NCI-H2196 (cell line): ENCODE measurements around the gene RANBP3L.

Experiments used
- DNase-seq: peaks from one replicate; lab custom pipeline; 2025; ENCODE audit not compliant: unreplicated experiment; lab: John Stamatoyannopoulos, UW

RANBP3L gene

DNA sequence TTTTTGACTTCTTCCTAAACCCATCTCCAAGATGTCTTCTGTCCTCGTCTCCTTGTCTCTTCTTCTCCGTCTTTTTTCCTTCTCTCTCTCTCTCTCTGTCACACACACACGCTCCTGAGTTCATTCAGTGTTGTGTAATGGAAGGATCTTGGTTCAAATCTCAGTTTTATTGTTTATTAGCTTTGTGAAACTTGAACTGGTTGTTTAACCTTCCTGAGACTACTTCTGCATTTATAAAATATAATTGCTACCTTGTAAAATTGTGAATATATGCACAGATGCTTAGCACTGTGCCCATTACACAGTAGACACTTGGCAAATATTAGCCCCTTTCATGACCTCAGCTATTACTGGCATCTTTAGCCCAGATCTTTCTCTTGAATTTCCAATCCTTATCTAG, 57.6 kb downstream of the RANBP3L start:
- DNase-seq: peak; percentile 17

DNA sequence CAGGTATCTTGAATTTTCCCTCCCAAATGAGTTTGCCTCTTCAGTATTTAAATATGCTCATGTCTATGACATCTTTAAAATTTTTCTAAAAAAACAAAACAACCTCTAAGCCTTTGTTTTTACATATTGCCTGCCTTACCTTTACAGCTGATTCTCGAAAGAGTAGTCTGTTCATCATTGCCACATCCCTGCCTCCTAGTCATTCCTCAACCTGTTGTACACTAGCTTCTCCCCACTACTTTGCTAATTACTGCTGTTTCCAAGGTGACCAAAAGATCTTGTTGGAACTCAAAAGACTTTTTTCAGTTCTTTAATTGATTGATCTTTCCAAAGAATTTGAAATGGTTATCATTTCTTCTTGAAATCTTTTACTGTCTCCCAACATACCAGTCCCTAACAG, 58.0 kb downstream of the RANBP3L start:
- DNase-seq: no peak

DNA sequence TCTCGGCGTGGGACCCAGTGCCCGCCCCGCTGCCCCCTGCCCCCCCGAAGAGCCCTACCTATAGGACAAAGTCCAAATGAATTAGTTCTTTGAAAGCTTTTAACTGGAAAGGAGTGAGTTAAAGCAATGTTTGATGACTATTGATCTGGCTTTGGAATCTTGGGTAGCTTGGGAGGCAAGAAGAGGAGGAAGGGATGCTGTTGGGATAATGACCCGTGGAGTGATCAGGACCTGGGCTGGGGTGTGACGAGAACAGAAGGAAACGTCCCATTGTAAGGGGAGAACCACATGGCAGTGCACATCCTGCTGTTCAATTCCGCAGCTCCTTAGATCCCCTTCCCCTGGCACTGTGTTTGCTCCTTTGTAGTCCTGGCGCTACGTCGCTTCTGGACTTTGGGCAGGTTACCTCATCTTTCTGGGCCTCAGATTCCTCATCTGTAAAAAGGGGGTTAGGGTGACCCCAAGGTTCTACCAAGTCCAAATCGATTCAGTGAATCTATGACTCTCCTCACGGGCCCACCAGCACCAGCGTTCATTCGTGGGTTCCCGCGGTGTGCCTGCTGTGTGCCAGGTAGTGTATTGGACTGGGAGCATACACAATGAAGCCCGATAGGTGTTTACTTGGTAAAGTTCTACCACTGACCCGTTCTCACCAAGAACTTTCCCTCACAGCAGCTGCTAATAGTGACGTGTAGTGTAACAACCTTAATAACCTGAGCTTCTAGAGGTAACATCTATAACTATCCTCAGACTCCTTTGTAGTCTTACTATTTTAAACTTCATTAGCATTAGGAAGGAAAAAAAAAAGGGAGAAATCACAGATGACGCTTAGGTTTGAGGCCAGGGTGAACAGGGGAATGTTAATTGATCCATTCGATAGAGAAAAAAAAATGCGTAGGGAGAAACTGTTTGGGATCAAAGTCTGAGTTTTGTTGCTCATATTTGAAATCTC, 58.9 kb downstream of the RANBP3L start:
- DNase-seq: no peak

DNA sequence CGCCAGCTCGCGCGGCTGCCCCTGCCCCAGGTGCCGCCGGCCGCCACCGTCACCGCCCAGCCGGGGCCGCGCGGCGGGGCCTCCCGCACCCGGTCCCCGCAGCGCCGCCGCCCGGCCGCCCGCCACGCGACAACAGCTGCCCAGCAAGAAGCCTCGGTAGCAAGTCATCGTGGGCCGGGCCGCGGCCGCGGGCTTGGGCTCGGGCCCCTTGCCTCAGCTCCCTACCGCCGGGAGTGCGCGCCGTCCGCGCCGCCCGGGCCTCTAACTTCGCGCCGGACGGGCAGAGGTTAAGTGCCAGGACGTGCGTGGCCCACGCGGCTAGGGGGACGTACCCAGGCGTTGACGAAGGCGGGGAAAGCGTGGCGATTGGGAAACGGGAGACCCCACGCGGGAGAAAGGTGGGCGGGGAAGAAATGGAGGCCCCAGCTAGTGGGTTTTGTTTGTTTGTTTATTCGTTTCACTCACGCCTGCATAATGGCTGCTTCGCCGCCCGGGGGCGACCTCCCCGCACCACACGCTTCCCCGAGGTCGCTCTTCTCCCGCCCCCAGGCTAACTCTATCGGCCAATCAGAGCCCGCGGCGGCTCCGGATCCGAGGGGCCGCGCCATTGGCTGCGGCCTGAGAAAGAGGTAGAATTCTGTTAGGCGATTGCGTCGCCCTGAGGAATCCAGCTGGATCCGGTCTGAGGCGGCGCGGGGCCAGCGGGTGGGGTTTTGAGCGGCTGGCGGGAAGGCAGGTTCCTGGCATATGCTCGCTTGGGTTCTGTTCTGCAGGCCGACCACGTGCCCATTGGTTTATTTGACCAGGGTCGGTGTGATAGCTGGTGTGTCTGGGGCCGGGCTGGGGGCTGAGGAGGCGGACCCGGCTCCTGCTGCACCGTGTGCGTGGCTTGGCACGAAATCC, 59.8 kb downstream of the RANBP3L start, which contains the start of gene NADK2:
Gene NADK2 (minus strand): TSS at position 295 of the 903 bp plus-strand sequence. CDS start 127 bp downstream, at position 168.
- peak; percentile 100 for DNase-seq

DNA sequence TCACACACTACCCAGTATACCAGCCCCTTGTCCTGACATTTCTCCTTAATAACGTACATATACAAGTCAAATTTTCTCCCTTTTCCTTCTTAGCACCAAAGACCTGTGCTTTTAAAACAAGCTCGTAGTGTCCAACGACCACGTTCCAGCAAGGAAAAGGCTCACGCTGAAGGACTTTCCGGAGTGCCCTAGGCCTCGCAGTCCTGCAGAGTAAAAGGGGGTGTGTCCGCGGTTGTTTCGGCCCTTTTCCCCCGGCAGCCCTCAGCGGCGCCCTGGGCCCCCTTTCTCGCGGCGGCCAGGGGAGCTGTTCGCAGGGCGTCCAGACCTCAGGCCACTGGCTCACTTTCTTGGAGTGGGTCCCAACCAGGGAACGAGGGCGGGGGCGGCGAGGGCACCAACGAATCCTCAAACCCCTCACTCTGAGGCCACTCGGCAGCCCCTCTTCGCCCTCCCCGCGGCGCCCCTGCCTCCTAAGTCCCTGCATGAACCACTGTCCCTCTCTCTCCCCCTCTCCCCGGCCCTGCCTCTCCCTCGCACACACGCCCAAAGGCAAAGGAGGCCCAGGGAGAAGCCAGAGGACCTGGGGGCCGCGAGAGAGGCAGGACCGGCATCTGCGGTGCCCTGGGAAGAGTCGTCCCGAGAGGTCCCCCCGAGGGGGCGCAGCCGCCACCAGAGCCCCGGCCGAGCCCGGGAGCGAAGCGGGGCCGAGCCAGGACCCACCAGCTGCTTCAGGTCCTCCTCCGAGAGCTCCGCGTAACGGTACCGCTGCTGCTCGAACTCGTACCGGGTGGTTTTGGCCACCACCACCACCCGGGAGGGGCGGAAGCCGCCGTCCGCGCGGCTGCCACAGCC, 60.7 kb downstream of the RANBP3L start:
- DNase-seq: peak; percentile 61

DNA sequence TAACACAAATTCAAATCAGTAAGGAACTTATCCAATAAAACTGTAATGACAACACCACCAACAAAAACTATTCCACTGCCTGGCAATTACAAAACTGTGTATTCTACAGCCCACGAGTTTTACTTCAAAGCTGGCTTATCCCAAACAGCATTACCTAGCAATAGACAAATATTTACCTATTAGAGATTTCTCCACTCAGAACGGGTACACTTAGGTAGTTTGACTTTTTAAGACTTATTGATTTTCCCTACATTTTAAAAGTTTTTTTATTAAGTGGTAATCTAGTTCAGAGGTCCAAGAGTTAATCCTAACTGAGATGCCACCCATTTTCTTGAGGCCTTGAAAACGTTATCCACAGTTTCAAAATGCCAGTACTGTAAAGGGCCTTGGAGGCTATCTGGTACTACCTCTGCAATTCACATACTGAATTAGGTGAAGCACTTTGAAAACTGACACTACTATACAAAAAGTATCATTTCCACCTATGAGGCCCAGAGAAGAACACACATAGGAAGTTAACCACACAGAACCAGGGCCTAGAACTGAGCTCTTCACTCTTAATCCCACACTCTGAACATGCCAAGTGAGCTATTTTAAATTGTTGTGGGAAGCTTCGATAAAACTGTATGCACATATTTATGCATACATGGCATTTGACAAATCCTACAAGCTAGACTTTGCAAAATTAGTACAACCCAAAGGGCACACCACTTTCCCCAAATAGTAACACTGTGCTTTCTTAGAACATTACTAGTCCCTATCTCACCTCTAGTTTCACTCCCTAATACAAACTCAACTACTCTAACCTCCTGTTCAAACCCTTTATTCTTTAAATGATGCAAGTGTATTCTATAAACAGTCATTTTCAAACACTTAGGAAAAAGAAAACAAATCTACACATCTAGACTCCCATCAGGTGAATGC, 62.1 kb downstream of the RANBP3L start:
- DNase-seq: no peak

DNA sequence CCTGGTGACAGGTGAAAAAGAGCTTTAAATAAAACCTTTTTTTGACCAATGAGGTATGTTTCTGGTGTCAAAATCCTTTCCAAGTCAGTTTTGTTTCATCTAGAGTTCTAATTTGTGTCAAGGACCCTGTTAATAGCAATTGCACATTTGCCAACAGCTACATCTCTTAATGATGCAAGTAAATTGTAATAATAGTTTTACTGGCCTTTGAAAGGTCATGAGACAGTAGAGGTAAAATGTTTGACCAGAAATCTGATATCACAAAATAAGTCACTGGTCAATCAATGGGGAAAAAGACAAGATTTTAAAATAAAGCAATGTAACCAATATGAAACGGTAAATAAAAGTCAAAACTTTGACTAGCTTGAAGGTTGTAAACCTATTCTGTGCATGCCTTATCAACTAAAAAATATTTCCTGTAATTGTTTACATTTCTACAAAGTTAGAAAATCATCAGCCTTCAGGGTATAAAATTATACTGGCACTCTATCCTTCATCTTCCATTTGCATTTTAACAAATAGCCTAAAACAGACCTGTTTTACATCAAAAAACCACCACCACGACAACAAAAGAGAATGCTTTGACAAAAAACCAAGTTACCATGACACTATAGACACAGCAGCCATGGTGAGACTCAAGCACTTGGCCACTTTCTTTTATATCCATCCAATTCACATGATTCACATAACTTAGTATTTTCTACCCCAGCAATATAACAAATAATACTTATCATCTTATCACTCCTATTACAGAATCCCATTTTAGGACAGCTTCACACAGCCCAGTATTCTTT, 63.0 kb downstream of the RANBP3L start:
- no peak for DNase-seq

DNA sequence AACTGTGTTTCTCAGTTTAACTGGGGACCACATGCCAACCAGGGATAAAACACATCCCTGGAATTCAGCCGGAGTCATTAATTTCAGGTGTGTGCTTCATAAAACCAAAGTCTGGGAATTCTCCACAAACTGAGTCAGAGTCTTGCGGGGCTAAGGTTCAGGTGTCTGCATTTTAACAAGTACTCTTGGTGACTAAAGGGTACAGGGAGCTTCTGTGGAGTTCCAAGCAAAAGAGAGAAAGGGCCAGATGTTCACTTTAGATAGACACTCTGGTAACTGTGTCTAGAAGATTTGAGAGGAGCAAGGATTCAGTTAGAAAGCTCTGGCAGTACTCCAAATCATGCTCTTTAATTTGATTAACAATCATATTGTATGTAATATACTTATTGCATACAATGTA, 64.0 kb downstream of the RANBP3L start:
- no peak for DNase-seq

DNA sequence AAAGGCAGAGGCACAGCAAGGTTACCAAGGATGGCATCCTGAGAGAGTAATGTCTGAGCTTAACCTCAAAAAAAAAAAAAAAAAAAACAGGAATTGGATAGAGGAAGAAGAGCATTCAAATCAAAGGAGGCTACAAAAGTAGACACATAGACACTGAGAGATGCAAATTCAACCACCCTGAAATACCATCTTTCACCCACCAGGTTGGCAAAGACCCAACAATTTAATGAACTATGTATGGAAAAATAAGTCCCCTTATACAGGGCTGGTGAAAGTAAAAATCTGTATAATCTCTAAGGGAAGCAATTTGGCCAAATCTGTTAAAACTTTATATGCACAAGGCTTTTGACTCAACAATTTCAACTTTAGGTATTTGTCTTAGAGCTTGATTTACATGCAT, 64.9 kb downstream of the RANBP3L start:
- no peak for DNase-seq

DNA sequence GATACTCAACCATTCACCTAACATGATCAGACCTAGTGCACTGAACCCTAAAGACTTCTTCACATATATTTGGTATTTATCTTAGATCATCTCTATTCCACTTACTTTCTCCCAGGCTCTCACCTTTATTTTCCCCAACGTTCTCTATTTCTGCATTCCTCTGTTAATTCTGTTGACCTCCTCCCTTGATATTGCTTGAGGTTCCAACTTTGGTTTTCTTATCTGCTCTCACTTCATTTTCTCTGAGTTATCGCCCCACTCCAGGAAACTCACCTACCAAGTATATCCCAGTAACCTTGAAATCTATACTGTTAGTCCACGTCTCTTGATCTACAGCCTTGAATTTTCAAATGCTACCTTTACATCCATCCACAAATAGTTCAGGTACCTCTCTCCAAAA, 69.2 kb downstream of the RANBP3L start:
- DNase-seq: no peak

DNA sequence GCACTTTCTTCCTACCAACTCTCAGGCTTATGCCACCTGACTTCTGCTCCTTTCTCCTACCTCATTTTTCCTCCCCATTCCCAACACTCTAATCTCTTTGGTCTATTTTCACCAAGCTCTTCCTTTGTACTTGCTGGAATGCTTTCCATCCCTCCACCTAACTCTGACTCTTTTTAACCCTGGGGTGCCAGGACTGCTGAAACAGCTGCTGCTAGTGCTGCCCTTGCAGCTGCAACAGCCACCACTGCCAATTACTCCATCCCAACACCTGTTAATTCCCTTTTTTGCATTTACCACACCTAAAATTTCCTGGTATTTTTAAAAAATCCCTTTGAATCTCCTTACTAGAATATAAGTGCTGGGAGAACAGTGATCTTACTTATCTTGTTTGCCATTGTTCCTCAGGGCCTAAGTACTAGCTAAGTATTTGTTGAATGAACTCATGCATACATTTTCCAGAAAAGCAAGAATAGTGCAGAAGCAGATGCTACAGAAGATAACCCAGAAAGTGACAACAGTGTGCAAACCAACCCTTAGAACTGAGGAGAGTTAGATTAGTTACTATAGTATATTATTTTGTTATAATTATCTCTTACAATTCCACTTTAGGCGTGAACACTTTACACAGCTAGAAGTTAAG, 71.4 kb downstream of the RANBP3L start:
- DNase-seq: no peak

DNA sequence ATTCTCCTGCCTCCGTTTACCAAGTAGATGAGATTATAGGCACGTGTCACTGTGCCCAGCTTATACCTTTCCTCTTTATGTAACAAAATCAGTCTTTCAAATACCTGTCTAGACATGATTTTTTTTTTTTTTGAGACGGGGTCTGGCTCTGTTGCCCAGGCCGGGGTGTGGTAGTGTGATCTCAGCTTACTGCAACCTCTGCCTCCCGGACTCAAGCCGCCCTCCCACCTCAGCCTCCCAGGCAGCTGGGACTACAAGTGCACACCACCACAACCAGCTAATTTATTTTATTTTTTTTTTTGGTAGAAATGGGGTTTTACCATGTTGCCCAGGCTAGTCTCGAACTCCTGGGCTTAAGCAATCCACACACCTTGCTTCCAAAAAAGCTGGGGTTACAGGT, 73.2 kb downstream of the RANBP3L start:
- no peak for DNase-seq

DNA sequence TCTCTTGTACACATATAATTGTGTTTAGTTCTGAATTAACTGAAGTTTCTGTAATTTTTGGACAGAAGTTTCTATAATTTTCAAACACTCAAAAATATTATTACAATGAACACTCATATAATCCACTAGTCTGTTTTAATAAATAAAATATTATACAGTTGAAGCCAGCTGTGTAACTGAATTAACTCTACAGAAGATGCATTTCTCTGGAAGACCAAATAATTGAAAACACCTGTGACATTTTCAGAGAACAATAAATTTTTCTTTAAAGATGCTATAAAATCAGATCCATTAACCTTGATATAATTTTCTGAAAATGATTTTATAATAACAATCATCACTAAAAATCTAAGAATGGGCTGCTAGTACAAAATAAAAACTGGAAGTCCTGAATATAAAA, 74.7 kb downstream of the RANBP3L start:
- DNase-seq: no peak

DNA sequence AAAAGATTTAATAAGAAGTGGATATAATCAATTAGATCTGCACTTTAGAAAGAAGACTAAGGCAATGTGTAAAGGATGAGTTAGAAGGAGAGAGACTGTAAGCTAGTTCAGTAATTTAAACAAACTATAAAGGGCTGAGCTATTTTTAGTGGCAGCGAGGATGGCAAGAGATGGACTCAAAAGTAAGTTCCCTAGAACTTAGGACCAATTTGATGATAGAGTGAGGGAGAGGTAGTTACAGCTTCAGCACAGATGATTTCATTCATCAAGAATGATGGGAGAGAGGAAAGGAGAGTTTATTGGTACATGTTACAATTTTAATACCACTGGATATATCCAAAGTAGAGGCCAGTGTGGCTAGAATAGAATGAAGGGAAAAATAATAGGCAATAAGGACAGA, 79.1 kb downstream of the RANBP3L start:
- DNase-seq: no peak

DNA sequence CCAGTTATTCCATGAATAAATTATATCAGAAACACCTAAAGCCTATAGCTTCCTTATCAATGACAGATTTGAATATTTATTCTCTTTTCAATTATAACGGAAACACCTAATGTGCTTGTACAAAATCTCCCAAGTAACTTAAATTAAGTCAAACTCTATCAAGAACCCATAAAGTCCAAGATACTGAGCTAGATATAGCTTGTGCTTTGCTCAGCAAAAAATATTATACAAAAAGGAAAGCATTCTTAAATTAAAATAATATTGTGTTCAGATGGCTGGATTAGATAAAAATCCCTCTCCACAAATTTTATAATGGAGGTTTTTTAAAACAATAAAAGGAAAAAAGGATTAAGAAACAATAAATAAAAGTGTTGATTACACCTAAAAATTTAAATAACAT, 83.7 kb downstream of the RANBP3L start:
- no peak for DNase-seq

DNA sequence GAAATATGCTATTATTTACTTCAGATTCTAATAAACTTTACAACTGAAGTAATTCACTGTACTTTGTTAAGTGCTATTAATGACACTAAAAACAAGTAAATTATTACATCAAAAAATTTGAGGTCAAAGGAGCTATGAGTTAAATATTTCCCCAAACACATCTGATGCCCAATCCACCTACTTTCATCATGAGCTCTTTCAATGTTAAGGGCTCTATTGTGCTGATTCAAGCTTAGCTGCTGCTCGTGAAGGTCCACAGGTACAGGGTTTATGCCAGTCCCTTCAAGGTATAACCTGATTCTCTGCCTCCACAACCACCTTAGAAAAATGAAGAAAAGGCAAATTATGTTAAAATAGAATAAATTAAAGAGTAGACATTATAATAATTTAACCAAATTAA, 84.1 kb downstream of the RANBP3L start:
- no peak for DNase-seq

DNA sequence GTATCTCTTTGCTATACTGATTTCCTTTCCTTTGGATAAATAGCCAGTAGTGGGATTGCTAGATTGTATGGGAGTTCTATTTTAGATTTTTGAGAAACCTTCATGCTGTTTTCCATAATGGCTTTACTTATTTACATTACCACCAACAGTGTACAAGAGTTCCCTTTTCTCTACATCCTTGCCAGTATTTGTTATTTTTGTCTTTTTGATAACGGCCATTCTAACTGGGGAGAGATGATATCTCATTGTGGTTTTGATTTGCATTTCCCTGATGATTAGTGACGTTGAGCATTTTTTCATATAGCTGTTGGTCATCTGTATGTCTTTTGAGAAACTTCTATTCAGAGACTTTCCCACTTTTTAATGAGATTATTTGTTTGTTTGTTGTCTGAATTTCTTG, 85.8 kb downstream of the RANBP3L start:
- no peak for DNase-seq

DNA sequence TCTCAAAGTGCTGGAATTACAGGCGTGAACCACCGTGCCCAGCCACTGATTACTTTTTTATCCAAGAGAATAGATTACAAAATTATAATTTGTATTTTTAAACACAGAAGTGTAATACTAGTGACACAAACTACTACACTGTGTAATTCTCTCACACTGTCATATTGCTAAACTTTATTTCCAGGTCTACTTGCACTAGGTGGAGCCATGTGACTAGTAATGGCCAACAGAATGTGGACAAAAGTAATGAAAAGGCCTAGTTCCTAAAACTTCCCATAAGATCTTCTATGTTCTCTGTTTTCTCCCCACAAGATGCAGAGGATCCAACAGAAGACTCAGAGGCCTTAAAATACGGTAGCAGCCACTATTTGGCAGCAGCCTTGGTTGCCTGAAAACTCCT, 87.3 kb downstream of the RANBP3L start:
- no peak for DNase-seq

DNA sequence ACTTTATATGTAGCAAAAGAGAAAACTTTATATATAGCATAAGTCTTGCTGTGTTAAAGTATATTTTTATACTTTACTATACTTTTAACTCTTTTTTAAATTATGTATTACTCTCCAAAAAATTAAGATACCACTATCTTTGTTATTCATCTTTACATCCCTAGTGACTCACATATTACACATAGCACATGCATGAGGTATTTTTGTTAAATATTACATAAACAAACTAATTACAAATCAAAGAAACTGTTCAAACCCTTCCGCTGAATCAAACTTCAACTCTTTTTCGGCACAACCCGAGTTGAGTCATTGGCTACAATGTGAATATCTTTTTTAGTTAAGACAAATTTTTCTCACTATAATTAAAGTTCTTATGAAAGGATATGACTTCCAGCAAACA, 92.0 kb downstream of the RANBP3L start:
- no peak for DNase-seq
